Peyer's patch (tissue), 4 donors: ENCODE measurements around the gene SLC12A8.

ENCODE experiments used
- CTCF ChIP-seq, 6 experiments: fragments of 450-650 bp in 4 of 6; fragments of 200-600 bp in 2 of 6; sonication (generic) in 1 of 6; IDR thresholded peaks; one replicate each; pipeline ENCODE4 v1.5.1; 2017 to 2019; ENCODE audit warnings: antibody characterized with exemption in 6 of 6, mild to moderate bottlenecking in 3 of 6, moderate library complexity in 1 of 6
- POLR2A ChIP-seq, 2 donors: fragments of 450-650 bp; IDR thresholded peaks; one replicate each; pipeline ENCODE4 v1.5.1; 2017; ENCODE audit warnings: antibody characterized with exemption in 2 of 2, mild to moderate bottlenecking in 2 of 2, moderate library complexity in 2 of 2

DNA sequence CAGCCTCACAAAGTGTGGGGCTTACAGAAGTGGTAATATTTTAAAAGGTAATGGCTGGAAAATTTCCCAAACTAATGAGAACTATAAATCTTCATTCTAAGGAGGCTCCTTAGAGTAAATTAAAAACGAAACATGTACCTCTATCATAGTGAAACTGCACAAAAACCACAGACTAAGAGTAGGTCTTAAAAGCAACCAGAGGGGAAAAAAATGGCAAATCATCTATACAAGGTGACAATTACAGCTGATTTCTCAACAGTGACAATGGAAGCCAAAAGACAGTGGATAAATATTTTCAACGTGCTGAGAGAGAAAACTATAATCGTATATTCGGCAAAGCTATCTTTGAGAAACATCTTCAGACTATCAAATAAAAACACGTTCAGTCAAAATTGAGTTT, 177.3 kb downstream of the SLC12A8 start:
- TF ChIP-seq CTCF (IDR thresholded peaks at IDR 0.05) (no peak), POLR2A (IDR thresholded peaks at IDR 0.05) (no peak)
